A673 (cell line): Measurements from ENCODE around the gene HDAC4. TPM values are rescaled to one million over a fixed set of nuclear protein-coding genes. Genes with fewer than 3 reads are reported as not detected.
"Not testable (repeated sequence)": the region's sequence is repeated elsewhere in the genome, so short reads cannot be mapped to it uniquely, and the experiment has no call there.

ENCODE experiments used
- BruUV-seq: library from RNA; stranded (reverse); fragments of 400-500 nt; replicated peaks from 2 replicates; lab custom pipeline; 2021; lab: Mats Ljungman, UMichigan
- CTCF ChIA-PET: fragments of 300-600 bp; sonication (Branson Sonifier 250); formaldehyde crosslinking; loops from one replicate; lab custom pipeline; 2022; ENCODE audit warnings: antibody characterized with exemption; lab: Charles Lee
- POLR2A ChIA-PET: fragments of 300-600 bp; sonication (Branson Sonifier 250); formaldehyde crosslinking; loops from one replicate; lab custom pipeline; 2022; ENCODE audit warnings: antibody characterized with exemption; ENCODE audit not compliant: low non-redundant PET; lab: Charles Lee
- DNase-seq: peaks from one replicate; pipeline ENCODE4 v3.0.0-alpha.2; 2015; ENCODE audit warnings: low spot score
- H3K27ac ChIP-seq: fragments of 200-600 bp; sonication (generic); 2 replicates; pipeline ENCODE4 v1.5.1; 2016; ENCODE audit warnings: mixed run types, low read depth, mild to moderate bottlenecking, mixed read lengths, antibody characterized with exemption, low read length; ENCODE audit not compliant: poor library complexity, severe bottlenecking
- H3K27me3 ChIP-seq: fragments of 200-600 bp; sonication (generic); replicated peaks from 2 replicates; pipeline ENCODE4 v1.6.1; 2017; ENCODE audit warnings: mixed run types, low read depth, mild to moderate bottlenecking, mixed read lengths, antibody characterized with exemption, low read length; ENCODE audit not compliant: insufficient read depth, poor library complexity
- H3K36me3 ChIP-seq: fragments of 200-600 bp; sonication (generic); 2 replicates; pipeline ENCODE4 v1.6.1; 2016; ENCODE audit warnings: mixed run types, mild to moderate bottlenecking, mixed read lengths, antibody characterized with exemption, low read length; ENCODE audit not compliant: insufficient read depth, poor library complexity, severe bottlenecking
- H3K4me1 ChIP-seq: fragments of 200-600 bp; sonication (generic); 2 replicates; pipeline ENCODE4 v1.6.1; 2017; ENCODE audit warnings: mixed run types, mild to moderate bottlenecking, mixed read lengths, antibody characterized with exemption, low read length; ENCODE audit not compliant: insufficient read depth, poor library complexity, severe bottlenecking
- H3K4me3 ChIP-seq: fragments of 200-600 bp; sonication (generic); 2 replicates; pipeline ENCODE4 v1.5.1; 2016; ENCODE audit warnings: low read depth, mixed run types, mild to moderate bottlenecking, mixed read lengths, low read length; ENCODE audit not compliant: poor library complexity, severe bottlenecking
- H3K9me3 ChIP-seq: fragments of 200-600 bp; sonication (generic); 2 replicates; pipeline ENCODE4 v1.6.1; 2016; ENCODE audit warnings: mixed run types, low read depth, mild to moderate bottlenecking, mixed read lengths, antibody characterized with exemption, low read length; ENCODE audit not compliant: poor library complexity, severe bottlenecking
- EZH2 ChIP-seq: fragments of 200-600 bp; sonication (generic); IDR thresholded peaks from 2 replicates; pipeline ENCODE4 v1.6.1; 2017; ENCODE audit warnings: borderline replicate concordance, low read depth, mild to moderate bottlenecking, mixed read lengths, antibody characterized with exemption, low read length; ENCODE audit not compliant: poor library complexity, severe bottlenecking
- intact Hi-C: fragments of 100-400 bp; cut with micrococcal nuclease; formaldehyde crosslinking; loops from one replicate; pipeline ENCODE4 v1.10.0; 2022; ENCODE audit not compliant: unreplicated experiment
- total RNA-seq: library from RNA; stranded (reverse); gene quantifications from 2 replicates; pipeline ENCODE4 v1.2.3, GENCODE V29; 2021
- TF ChIP-seq, protein P1 (sequence below): fragments of 300-800, 200-600 bp; sonication (generic); conservative IDR thresholded peaks from 2 replicates; pipeline ENCODE4 v1.5.1; 2017; ENCODE audit warnings: low read depth, mild to moderate bottlenecking, antibody characterized with exemption, low read length, moderate library complexity, mixed read lengths

HDAC4 gene
- total RNA-seq, 1 experiment from 2014 or later = 40.0 TPM

DNA sequence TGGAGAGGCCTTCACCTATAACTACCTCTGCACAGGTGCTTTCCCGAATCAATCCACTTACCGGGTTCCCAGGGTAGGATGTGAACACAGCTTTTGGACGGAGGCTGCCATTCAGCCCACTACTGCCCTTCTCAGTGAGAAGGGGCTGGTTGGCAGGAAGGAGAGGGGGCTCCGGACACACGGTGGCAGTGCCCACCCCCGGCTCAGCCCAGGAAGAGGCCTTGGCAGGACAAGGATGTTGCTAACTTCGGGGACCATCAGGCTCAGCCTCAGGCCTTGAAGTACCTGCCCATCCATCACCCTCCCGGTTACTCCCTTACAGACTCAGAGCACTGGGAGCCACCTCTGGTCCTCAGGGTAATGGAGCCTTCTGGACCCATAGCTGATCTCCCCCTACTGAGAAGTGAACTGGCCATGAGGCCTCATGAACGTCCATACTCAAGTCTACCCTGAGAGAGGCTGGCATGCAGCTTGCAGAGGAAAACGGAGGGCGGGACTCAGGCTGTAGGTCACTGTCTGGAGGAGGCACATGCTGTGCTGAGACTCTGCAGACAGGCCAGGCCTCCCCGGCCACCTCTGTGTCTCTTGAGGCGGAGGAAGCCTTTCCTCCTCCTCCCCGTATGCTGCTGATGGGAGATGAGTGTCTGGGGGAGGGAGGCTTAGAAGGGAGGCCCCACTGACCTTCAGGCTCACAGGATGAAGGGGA lies 361.9 kb downstream of the HDAC4 start:
- intact Hi-C loops = loop anchor here (10.0 kb wide), 1 partner anchor 946 kb away; no protein-coding TSS in a partner anchor
- CTCF ChIA-PET = no interaction called here
- no peak for TF ChIP-seq EZH2
- TF ChIP-seq, protein P1, sequence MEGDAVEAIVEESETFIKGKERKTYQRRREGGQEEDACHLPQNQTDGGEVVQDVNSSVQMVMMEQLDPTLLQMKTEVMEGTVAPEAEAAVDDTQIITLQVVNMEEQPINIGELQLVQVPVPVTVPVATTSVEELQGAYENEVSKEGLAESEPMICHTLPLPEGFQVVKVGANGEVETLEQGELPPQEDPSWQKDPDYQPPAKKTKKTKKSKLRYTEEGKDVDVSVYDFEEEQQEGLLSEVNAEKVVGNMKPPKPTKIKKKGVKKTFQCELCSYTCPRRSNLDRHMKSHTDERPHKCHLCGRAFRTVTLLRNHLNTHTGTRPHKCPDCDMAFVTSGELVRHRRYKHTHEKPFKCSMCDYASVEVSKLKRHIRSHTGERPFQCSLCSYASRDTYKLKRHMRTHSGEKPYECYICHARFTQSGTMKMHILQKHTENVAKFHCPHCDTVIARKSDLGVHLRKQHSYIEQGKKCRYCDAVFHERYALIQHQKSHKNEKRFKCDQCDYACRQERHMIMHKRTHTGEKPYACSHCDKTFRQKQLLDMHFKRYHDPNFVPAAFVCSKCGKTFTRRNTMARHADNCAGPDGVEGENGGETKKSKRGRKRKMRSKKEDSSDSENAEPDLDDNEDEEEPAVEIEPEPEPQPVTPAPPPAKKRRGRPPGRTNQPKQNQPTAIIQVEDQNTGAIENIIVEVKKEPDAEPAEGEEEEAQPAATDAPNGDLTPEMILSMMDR = no peak
- no peak overlapping the region for H3K27ac ChIP-seq
- no peak for DNase-seq
- no peak overlapping the region for H3K4me3 ChIP-seq
- POLR2A ChIA-PET = no interaction called here
- H3K36me3 ChIP-seq = no peaks in the 10 kb centered on the region
- no peaks in the 10 kb centered on the region for H3K4me1 ChIP-seq
- no peaks in the 10 kb centered on the region for H3K9me3 ChIP-seq
- no TSS peak for BruUV-seq
- peaks cover 2% of the 10 kb centered on the region for H3K27me3 ChIP-seq

GRCh38 chr2:239038284-239038683 lies 362.5 kb downstream of the HDAC4 start:
- DNase-seq, H3K4me1 ChIP-seq, POLR2A ChIA-PET, H3K36me3 ChIP-seq, BruUV-seq, H3K4me3 ChIP-seq, H3K27ac ChIP-seq, H3K9me3 ChIP-seq, H3K27me3 ChIP-seq, CTCF ChIA-PET: not testable (repeated sequence)
- intact Hi-C loops = loop anchor here (10.0 kb wide), 1 partner anchor 947 kb away; no protein-coding TSS in a partner anchor

GRCh38 chr2:239037559-239037910 lies 363.3 kb downstream of the HDAC4 start:
- CTCF ChIA-PET = no interaction called here
- Histone ChIP-seq H3K27me3 (peaks cover 9% of the 10 kb centered on the region), H3K27ac (no peak overlapping the region), H3K4me1 (no peaks in the 10 kb centered on the region), H3K9me3 (no peaks in the 10 kb centered on the region), H3K36me3 (no peaks in the 10 kb centered on the region), H3K4me3 (no peak overlapping the region)
- no peak for DNase-seq
- TF ChIP-seq, protein P1 = no peak
- TF ChIP-seq EZH2 = no peak
- BruUV-seq = no TSS peak
- POLR2A ChIA-PET = no interaction called here
- intact Hi-C loops = loop anchor here (10.0 kb wide), 1 partner anchor 947 kb away; no protein-coding TSS in a partner anchor
